Measurements from ENCODE around the gene DHRS7C.

GRCh38 chr17:9728005-9728404 is 63.4 kb downstream of the DHRS7C start:
- TF ChIP-seq CTCF (IDR thresholded peaks at IDR 0.05 in 4 of 5, conservative IDR thresholded peaks at IDR 0.05 in 1 of 5) (no peak), POLR2A (IDR thresholded peaks at IDR 0.05) (no peak)
